ENCODE data around the gene MLPH. TPM values are rescaled to one million over a fixed set of nuclear protein-coding genes. Genes with fewer than 3 reads are reported as not detected.

Gene MLPH
- polyA plus RNA-seq, 1 of the 3 experiments (the other 2 are of a cell fraction), result 93.6 TPM

GRCh38 chr2:237440819-237441281 lies 46.2 kb upstream of the MLPH start:
- TF ChIP-seq YY1 (IDR thresholded peaks at IDR 0.05; ENCODE audit: low read depth), result no peak
- TF ChIP-seq PBX3 (IDR thresholded peaks at IDR 0.05), result 0 out of 2 replicates have a peak, but pooled peaks have one; percentile 15
- H3K27me3 ChIP-seq (ENCODE audit: insufficient read depth), result no peaks in the 10 kb centered on the region
- DNase-seq, result no peak
- no peak overlapping the region for H3K4me3 ChIP-seq (ENCODE audit: low read depth in 2 of 2, low read length in 1 of 2)
- H3F3A ChIP-seq (replicated peaks; ENCODE audit: insufficient read depth), result peaks cover 24% of the 10 kb centered on the region
- 37% methylated on average over 2 of the region's 2 CpGs for WGBS (ENCODE audit: low lambda C conversion rate)
- peak overlapping the region; percentile 43; the same call in 1 of the 2 replicates for H3K4me2 ChIP-seq
- no peaks in the 10 kb centered on the region for H3K9me2 ChIP-seq
- H3K79me2 ChIP-seq (ENCODE audit: insufficient read depth), result no peaks in the 10 kb centered on the region
- H3K36me3 ChIP-seq (replicated peaks in 1 of 2; ENCODE audit: control insufficient read depth in 1 of 2, insufficient read depth in 2 of 2, low read length in 1 of 2), result no peaks in the 10 kb centered on the region
- 0 out of 2 replicates have a peak overlapping the region, but pooled peaks have one; percentile 0 for H2AFZ ChIP-seq (ENCODE audit: low read depth)
- POLR2A ChIA-PET, result no interaction called here
- H3K4me1 ChIP-seq (ENCODE audit: control insufficient read depth in 1 of 2, insufficient read depth in 2 of 2, low read depth in 1 of 2, low read length in 1 of 2), result peaks cover 17 to 37% of the 10 kb centered on the region in 2 experiments
- H3K27ac ChIP-seq (ENCODE audit: low read depth in 2 of 2, low read length in 1 of 2), result peak overlapping the region; percentile 85 to 93
- CTCF ChIA-PET, result interaction anchor here (0.9 to 5.2 kb wide), 5 partner anchors 9 to 35 kb away, joined by 3 to 27 read pairs (median 9); no protein-coding TSS in a partner anchor
- peak overlapping the region; percentile 29; the same call in 1 of the 2 replicates for H3K9ac ChIP-seq
- H4K20me1 ChIP-seq (ENCODE audit: insufficient read depth), result no peaks in the 10 kb centered on the region
- H3K9me3 ChIP-seq, result no peaks in the 10 kb centered on the region

GRCh38 chr2:237441605-237442274 lies 45.3 kb upstream of the MLPH start:
- peak; percentile 80 for DNase-seq
- Histone ChIP-seq H3K9ac (peak overlapping the region; percentile 29; the same call in 1 of the 2 replicates), H3K9me2 (no peaks in the 10 kb centered on the region), H3F3A (replicated peaks; ENCODE audit: insufficient read depth) (peaks cover 24% of the 10 kb centered on the region), H3K27me3 (ENCODE audit: insufficient read depth) (no peaks in the 10 kb centered on the region), H4K20me1 (ENCODE audit: insufficient read depth) (no peaks in the 10 kb centered on the region), H3K4me3 (ENCODE audit: low read depth in 2 of 2, low read length in 1 of 2) (no peak overlapping the region), H3K4me2 (peak overlapping the region; percentile 43), H3K36me3 (replicated peaks in 1 of 2; ENCODE audit: control insufficient read depth in 1 of 2, insufficient read depth in 2 of 2, low read length in 1 of 2) (no peaks in the 10 kb centered on the region), H2AFZ (ENCODE audit: low read depth) (0 out of 2 replicates have a peak overlapping the region, but pooled peaks have one; percentile 0), H3K9me3 (no peaks in the 10 kb centered on the region), H3K79me2 (ENCODE audit: insufficient read depth) (no peaks in the 10 kb centered on the region), H3K4me1 (ENCODE audit: control insufficient read depth in 1 of 2, insufficient read depth in 2 of 2, low read depth in 1 of 2, low read length in 1 of 2) (peaks cover 17 to 34% of the 10 kb centered on the region in 2 experiments), H3K27ac (ENCODE audit: low read depth in 2 of 2, low read length in 1 of 2) (peak overlapping the region; percentile 85 to 93)
- ChIA-PET CTCF (interaction anchor here (1.7 to 5.2 kb wide), 5 partner anchors 9 to 34 kb away, joined by 7 to 27 read pairs (median 10); no protein-coding TSS in a partner anchor), POLR2A (interaction anchor here (0.8 to 0.9 kb wide), 2 partner anchors 9 to 20 kb away, joined by 3 to 5 read pairs; no protein-coding TSS in a partner anchor)
- 31% methylated on average over 2 of the region's 2 CpGs for WGBS (ENCODE audit: low lambda C conversion rate)
- TF ChIP-seq IRF3 (IDR thresholded peaks at IDR 0.05; ENCODE audit: low read depth, low read length) (no peak), ZBTB33 (IDR thresholded peaks at IDR 0.05; ENCODE audit: borderline replicate concordance, low read depth) (no peak), JUND (IDR thresholded peaks at IDR 0.05) (peak; percentile 27), TAF1 (IDR thresholded peaks at IDR 0.05; ENCODE audit: borderline replicate concordance, low read depth, low read length) (no peak), RCOR1 (IDR thresholded peaks at IDR 0.05; ENCODE audit: low read length) (peak; percentile 55), EP300 (IDR thresholded peaks at IDR 0.05; ENCODE audit: borderline replicate concordance in 1 of 2, low read depth in 1 of 2, low read length in 1 of 2) (peak; percentile 32 to 63; a peak in 3 of 4 replicates), RAD21 (IDR thresholded peaks at IDR 0.05; ENCODE audit: low read length) (peak; percentile 1; the same call in 1 of the 2 replicates), NRF1 (IDR thresholded peaks at IDR 0.05; ENCODE audit: low read depth, low read length) (no peak), NFIC (IDR thresholded peaks at IDR 0.05; ENCODE audit: borderline replicate concordance) (peak; percentile 56; the same call in 1 of the 2 replicates), FOSL2 (IDR thresholded peaks at IDR 0.05; ENCODE audit: borderline replicate concordance, low read depth) (no peak), CHD2 (IDR thresholded peaks at IDR 0.05; ENCODE audit: low read length, partially characterized antibody) (peak; percentile 70), CTCF (IDR thresholded peaks at IDR 0.05) (no peak), GABPA (IDR thresholded peaks at IDR 0.05; ENCODE audit: low read depth) (no peak), TCF12 (IDR thresholded peaks at IDR 0.05) (peak; percentile 91), USF1 (IDR thresholded peaks at IDR 0.05; ENCODE audit: borderline replicate concordance, low read depth) (no peak), YY1 (IDR thresholded peaks at IDR 0.05; ENCODE audit: low read depth) (no peak), PBX3 (IDR thresholded peaks at IDR 0.05) (peak; percentile 76)
